ENCODE results near the gene ZNF782.
"Not testable (repeated sequence)": the region's sequence is repeated elsewhere in the genome, so short reads cannot be mapped to it uniquely, and the experiment has no call there.

ZNF782 gene

DNA sequence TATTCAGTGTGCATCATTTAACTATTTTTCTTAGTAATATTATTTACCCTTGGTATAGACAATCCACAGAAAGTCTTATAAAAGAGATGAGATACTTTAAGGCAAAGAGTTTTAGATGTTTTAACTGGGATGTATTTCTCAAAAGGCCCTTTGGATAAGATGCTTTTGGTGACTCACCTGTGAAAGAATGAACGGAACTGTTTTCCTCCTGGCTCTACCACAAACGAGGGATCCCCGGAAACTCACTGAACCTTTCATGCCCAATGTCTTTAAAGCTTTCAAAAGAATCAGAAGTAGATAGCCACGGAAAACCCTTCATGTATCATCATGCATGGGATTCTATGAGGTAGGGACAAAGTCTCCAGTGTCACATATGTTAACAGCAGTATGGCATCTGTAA is 1.6 kb downstream of the ZNF782 start:
- no peak for DNase-seq

DNA sequence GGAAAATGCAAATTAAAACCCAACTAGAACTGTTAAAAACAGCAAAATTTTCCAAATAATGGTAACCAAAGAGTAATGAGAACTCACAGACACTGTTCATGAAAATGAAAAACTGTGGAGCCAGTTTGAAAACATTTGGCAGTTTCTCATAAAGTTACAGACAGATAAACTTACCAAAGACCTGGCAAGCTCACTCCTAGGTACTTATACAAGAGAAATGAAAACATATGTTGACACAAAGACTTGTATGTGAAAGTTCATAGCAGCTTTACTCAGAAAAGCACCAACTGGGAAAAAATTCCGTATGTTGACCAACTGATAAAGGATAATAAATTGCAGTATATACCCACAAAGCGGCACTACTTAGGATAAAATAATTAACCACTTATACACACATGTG is 10.3 kb downstream of the ZNF782 start:
- DNase-seq: no peak

DNA sequence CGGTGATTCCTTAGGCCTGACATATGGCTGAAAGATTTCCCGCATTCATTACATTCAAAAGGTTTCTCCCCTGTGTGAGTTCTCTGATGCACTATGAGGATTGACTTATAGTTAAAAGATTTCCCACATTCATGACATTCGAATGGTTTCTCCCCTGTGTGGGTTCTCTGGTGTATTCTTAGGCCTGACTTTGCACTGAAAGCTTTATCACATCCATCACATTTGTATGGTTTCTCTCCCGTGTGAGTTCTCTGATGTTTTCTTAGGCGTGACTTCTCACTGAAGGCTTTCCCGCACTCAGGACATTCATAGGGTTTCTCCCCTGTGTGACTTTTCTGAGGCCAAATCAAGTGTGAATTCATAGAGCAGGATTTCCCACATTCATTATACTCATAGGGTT is 35.8 kb downstream of the ZNF782 start:
- DNase-seq: no peak

DNA sequence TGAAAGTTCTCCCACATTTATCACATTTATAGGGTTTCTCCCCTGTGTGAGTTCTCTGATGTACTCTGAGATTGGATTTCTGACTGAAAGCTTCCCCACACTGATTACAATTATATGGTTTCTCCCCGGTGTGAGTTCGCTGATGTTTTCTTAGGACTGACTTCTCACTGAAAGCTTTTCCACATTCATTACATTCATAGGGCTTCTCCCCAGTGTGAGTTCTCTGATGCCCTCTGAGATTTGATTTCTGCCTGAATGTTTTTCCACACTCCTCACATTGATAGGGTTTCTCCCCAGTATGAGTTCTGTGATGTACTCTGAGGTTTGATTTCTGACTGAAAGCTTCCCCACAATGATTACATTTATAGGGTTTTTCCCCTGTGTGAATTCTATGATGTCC is 36.3 kb downstream of the ZNF782 start:
- no peak for DNase-seq

DNA sequence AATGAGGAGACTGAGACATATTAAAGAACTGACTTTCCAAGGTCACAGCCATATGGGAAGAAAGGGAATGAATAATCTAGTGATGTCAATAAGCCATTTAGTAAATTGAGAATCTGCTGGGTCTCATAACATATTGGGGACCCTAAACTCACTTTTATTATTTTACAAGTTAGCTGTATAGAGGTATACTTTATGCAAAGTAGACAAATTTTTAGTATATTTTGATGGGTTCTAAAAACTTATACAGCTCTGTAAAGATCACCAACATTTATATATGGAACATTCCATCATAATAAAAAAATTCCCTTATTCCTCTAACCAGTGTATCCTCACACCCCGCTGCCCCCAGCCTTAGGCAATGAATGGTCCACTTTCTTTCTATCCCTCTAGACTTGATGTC is 40.7 kb downstream of the ZNF782 start:
- no peak for DNase-seq

DNA sequence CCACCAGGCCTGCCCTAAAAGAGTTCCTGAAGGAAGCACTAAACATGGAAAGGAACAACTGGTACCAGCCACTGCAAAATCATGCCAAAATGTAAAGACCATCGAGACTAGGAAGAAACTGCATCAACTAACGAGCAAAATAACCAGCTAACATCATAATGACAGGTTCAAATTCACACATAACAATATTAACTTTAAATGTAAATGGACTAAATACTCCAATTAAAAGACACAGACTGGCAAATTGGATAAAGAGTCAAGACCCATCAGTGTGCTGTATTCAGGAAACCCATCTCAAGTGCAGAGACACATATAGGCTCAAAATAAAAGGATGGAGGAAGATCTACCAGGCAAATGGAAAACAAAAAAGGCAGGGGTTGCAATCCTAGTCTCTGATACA is 55.4 kb downstream of the ZNF782 start:
- not testable (repeated sequence) for DNase-seq

DNA sequence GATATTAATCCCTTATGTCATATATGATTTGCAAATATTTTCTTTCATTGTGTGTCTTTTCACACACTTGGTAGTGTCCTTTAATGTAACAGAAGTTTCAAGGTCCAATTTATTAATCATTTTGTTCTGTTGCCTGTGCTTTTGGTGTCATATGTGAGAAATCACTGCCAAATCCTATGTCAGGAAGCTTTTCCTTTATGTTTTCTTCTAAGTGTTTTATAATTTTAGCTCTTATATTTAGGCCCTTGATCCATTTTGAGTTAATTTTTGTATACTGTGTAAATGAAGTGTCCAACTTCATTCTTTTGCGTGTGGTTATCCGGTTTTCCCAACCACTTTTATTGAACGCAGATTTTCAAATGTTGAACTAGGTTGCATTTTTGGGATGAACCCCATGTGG is 70.3 kb downstream of the ZNF782 start:
- DNase-seq: no peak

DNA sequence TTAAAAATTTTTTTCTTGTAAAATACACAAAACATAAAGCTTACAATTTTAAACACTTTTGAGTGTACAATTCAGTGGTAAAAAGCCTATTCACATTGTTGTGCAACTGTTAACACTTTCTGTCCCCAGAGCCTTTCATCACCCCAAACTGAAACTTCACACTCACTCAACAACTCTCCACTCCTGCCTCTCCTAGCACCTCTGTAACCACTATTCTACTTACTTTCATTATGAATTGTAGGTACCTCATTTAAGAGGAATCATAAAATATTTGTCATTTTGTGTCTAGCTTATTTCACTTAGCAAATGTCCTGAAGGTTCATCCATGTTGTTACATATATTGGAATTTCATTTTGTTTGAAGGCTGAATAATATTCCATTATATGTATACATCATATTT is 72.1 kb downstream of the ZNF782 start:
- DNase-seq: no peak

DNA sequence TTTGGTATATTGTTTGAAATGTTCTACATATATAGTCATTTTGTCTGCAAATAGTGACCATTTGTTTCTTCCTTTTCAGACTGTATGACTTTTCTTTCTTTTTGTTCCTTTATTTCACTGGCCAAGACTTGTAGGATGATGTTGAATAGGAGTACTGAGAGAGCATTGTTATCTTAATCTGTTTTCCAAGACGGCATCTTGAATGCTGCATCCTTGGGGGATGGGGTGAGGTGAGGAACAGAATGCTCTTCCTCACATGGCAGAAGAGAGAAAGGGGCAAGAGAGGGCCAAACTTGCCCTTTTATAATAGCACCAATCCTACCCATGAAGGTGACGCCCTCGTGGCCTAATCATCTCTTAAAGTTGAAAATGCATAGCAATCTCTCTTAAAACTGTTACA is 72.8 kb downstream of the ZNF782 start:
- no peak for DNase-seq

DNA sequence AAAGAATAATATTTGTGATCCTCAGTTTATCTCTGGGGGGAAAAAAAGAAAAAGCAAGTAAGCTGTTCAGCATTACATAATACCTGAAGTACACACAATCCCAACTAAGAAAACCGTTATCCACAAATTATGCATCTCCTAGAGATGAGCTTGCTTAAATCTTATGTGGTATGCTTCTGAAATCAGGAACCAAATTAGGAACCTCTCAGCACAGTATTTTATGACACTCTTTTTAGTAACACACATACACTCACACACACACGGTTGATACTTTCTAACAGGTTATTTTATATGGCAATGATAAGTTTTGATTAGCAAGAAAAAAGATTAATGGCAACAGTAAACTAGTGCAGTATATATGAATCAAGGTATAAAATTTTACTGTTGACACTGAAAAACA is 75.2 kb downstream of the ZNF782 start:
- DNase-seq: no peak

DNA sequence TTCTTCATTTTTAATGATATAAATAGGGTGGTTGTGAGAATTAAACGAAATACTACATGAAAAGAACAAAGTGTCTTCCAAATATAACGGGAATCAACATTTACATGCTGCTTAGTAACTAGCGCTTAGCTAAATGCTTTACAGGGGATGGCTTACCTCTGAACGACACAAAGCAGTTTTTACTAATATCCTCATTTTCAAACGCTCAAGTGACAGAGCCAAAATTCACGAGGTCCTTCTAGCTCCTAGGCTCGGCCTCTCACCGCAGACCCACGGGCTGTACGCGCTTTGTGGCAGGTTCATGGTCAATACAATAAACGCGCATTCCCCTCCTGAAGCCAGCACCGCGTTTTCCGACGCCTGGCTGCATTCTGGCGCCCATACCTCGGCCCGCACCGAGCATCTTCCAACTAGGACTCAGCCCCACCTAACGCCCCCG is 76.9 kb downstream of the ZNF782 start:
- no peak for DNase-seq

DNA sequence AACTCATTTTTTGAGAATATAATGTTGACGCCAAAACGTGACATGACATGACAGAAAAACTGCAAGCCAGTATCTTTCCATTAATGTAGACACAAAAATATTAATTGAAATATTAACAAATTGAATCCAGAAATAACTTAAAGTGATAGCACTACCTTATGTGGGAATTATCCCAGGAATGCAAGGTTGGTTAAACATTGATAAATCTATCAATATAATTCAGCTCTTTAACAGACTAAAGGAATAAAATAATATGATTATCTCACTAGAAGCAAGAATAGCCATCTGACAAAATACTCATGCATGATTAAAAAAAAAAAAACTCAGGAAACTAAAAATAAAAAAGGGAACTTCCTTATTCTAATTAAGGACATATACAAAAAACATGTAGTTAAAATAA is 83.2 kb downstream of the ZNF782 start:
- no peak for DNase-seq

DNA sequence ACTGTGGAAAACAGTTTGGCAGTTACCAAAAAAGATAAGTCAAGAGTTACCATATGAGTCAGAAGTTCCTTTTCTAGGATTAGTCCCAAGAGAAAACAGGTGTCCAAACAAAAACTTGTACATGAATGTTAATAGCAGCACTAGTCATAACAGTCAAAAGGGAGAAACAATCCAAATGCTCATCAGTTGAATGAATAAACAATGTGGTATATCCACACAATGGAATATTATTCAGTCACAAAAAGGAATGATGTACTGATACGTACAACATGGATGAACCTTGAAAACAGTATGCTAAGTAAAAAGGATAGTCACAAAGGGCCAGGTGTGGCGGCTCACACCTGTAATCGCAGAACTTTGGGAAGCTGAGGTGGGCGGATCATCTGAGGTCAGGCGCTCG is 84.3 kb downstream of the ZNF782 start:
- no peak for DNase-seq
